ENCODE data around the gene VPS13D. TPM values are rescaled to one million over a fixed set of nuclear protein-coding genes. Genes with fewer than 3 reads are reported as not detected.

The VPS13D gene
- total RNA-seq, 1 experiment from 2014 or later = 31.6 TPM

DNA sequence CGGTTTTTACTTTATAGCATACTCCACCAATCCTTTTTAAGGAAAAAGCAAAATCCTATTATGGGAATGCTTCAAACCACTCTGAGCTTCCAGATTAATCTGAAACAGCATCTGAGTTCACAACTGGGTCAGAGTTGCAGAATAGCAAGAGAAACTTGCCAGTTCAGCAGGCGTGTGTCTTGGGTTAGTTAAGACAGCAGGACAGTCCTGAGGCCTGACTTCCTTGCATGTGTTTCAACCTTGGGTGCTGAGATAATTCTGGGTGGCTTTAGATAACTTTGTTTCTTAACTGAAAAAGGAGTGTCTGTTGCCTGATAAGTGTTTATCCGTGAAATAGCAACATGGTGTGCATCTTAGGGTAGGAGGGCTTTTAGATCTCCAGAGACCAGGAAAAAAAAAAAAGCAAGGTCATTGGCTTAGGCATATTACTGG, 218.9 kb downstream of the VPS13D start:
- no TSS peak for BruUV-seq (replicated peaks)
- Histone ChIP-seq H3K27me3 (ENCODE audit: insufficient read depth, low read length) (no peaks in the 10 kb centered on the region), H3K9me2 (ENCODE audit: insufficient read depth) (0 out of 2 replicates have a peak, but pooled peaks cover 3% of the 10 kb centered on the region), H3K27ac (ENCODE audit: low read depth, low read length) (no peak overlapping the region), H2AFZ (ENCODE audit: low read depth, low read length, poor library complexity, severe bottlenecking) (no peak overlapping the region), H3K4me2 (ENCODE audit: low read length) (no peak overlapping the region), H3K36me3 (ENCODE audit: control insufficient read depth in 1 of 2, insufficient read depth in 2 of 2, low read length in 2 of 2) (no peaks in the 10 kb centered on the region), H3K4me1 (ENCODE audit: control insufficient read depth in 1 of 2, insufficient read depth in 2 of 2, low read length in 2 of 2) (peaks cover 7 to 44% of the 10 kb centered on the region in 2 experiments; a peak in 3 of 4 replicates), H3K4me3 (replicated peaks in 1 of 2; ENCODE audit: low read depth in 1 of 2, low read length in 2 of 2) (no peak overlapping the region), H3K79me2 (ENCODE audit: insufficient read depth, low read length) (no peaks in the 10 kb centered on the region), H3K9ac (ENCODE audit: low read length) (no peak overlapping the region), H3K9me3 (ENCODE audit: control insufficient read depth in 1 of 2, insufficient read depth in 1 of 2, low read depth in 1 of 2, low read length in 2 of 2) (no peaks in the 10 kb centered on the region), H4K20me1 (ENCODE audit: insufficient read depth) (no peaks in the 10 kb centered on the region)
- CTCF ChIA-PET = no interaction called here
- POLR2A ChIA-PET = no interaction called here
- no peak for DNase-seq (ENCODE audit: low read depth, low spot score)
- RAD21 ChIA-PET (ENCODE audit: low non-redundant PET in 1 of 2, low total read pairs in 2 of 2, uncharacterized antibody in 2 of 2, unreplicated experiment in 2 of 2) = no interaction called here
- no peak for ATAC-seq
- intact Hi-C loops (cut with micrococcal nuclease) = no loop called here
- TF ChIP-seq, protein P1, sequence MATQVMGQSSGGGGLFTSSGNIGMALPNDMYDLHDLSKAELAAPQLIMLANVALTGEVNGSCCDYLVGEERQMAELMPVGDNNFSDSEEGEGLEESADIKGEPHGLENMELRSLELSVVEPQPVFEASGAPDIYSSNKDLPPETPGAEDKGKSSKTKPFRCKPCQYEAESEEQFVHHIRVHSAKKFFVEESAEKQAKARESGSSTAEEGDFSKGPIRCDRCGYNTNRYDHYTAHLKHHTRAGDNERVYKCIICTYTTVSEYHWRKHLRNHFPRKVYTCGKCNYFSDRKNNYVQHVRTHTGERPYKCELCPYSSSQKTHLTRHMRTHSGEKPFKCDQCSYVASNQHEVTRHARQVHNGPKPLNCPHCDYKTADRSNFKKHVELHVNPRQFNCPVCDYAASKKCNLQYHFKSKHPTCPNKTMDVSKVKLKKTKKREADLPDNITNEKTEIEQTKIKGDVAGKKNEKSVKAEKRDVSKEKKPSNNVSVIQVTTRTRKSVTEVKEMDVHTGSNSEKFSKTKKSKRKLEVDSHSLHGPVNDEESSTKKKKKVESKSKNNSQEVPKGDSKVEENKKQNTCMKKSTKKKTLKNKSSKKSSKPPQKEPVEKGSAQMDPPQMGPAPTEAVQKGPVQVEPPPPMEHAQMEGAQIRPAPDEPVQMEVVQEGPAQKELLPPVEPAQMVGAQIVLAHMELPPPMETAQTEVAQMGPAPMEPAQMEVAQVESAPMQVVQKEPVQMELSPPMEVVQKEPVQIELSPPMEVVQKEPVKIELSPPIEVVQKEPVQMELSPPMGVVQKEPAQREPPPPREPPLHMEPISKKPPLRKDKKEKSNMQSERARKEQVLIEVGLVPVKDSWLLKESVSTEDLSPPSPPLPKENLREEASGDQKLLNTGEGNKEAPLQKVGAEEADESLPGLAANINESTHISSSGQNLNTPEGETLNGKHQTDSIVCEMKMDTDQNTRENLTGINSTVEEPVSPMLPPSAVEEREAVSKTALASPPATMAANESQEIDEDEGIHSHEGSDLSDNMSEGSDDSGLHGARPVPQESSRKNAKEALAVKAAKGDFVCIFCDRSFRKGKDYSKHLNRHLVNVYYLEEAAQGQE (IDR thresholded peaks at IDR 0.05; ENCODE audit: low read depth) = no peak
- no peak for TF ChIP-seq EZH2phosphoT487 (IDR thresholded peaks at IDR 0.05; ENCODE audit: borderline replicate concordance)
- TF ChIP-seq EGR1 (IDR thresholded peaks at IDR 0.05; ENCODE audit: low read depth) = no peak
- TF ChIP-seq, protein P2, sequence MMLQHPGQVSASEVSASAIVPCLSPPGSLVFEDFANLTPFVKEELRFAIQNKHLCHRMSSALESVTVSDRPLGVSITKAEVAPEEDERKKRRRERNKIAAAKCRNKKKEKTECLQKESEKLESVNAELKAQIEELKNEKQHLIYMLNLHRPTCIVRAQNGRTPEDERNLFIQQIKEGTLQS (IDR thresholded peaks at IDR 0.05) = no peak
- no peak for TF ChIP-seq CBX3 (IDR thresholded peaks at IDR 0.05; ENCODE audit: low read depth)
- TF ChIP-seq, protein P3, sequence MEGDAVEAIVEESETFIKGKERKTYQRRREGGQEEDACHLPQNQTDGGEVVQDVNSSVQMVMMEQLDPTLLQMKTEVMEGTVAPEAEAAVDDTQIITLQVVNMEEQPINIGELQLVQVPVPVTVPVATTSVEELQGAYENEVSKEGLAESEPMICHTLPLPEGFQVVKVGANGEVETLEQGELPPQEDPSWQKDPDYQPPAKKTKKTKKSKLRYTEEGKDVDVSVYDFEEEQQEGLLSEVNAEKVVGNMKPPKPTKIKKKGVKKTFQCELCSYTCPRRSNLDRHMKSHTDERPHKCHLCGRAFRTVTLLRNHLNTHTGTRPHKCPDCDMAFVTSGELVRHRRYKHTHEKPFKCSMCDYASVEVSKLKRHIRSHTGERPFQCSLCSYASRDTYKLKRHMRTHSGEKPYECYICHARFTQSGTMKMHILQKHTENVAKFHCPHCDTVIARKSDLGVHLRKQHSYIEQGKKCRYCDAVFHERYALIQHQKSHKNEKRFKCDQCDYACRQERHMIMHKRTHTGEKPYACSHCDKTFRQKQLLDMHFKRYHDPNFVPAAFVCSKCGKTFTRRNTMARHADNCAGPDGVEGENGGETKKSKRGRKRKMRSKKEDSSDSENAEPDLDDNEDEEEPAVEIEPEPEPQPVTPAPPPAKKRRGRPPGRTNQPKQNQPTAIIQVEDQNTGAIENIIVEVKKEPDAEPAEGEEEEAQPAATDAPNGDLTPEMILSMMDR (IDR thresholded peaks at IDR 0.05 in 2 of 3, conservative IDR thresholded peaks at IDR 0.05 in 1 of 3; ENCODE audit: borderline replicate concordance in 1 of 3, insufficient read depth in 1 of 3, low read depth in 2 of 3, low read length in 2 of 3) = no peak
- TF ChIP-seq POLR2AphosphoS5 (IDR thresholded peaks at IDR 0.05; ENCODE audit: low read depth, low read length) = no peak
- TF ChIP-seq SIN3A (IDR thresholded peaks at IDR 0.05; ENCODE audit: low read depth) = no peak
- no peak for TF ChIP-seq JUND (IDR thresholded peaks at IDR 0.05)
- no peak for TF ChIP-seq RAD21 (IDR thresholded peaks at IDR 0.05; ENCODE audit: low read depth)
- TF ChIP-seq SP1 (IDR thresholded peaks at IDR 0.05; ENCODE audit: low read depth) = no peak
- TF ChIP-seq POLR2A (IDR thresholded peaks at IDR 0.05; ENCODE audit: borderline replicate concordance, extremely low read depth, insufficient read depth, insufficient read length) = no peak
- TF ChIP-seq SRF (IDR thresholded peaks at IDR 0.05; ENCODE audit: low read depth) = no peak
- no peak for TF ChIP-seq YY1 (IDR thresholded peaks at IDR 0.05; ENCODE audit: extremely low read depth, insufficient replicate concordance, low read depth, low read length)
- no peak for TF ChIP-seq FOSL1 (IDR thresholded peaks at IDR 0.05; ENCODE audit: low read depth)

All from HCT116 (cell line).